ENCODE measurements around the gene GNA12.

- TF ChIP-seq POLR2A (IDR thresholded peaks at IDR 0.05) = no peak
- no peak for TF ChIP-seq CTCF (IDR thresholded peaks at IDR 0.05)
Measured at GRCh38 chr7:2686101-2686500, 158.0 kb downstream of the GNA12 start.

All from right lobe of liver (tissue), 4 donors.